CD4-positive, alpha-beta T cell treated with Interferon alpha-2 for 1 hour (primary cell): ENCODE measurements around the gene ANKRD22.

ENCODE experiments used
- DNase-seq, 2 donors: peaks; one replicate each; pipeline ENCODE4 v3.0.0-alpha.2; 2020 to 2022

The ANKRD22 gene

GRCh38 chr10:88851706-88852105 lies at the start of gene ANKRD22:
ANKRD22 (minus strand) TSS chr10:88851844; CDS start chr10:88851607, 237 bp downstream.
- peak in 1 of 2 donors; percentile 27 for DNase-seq

- no peak for DNase-seq
Measured at GRCh38 chr10:88899886-88900285, 48.2 kb upstream of the ANKRD22 start.

GRCh38 chr10:88898727-88899126 lies 47.1 kb upstream of the ANKRD22 start:
- DNase-seq, result no peak

DNA sequence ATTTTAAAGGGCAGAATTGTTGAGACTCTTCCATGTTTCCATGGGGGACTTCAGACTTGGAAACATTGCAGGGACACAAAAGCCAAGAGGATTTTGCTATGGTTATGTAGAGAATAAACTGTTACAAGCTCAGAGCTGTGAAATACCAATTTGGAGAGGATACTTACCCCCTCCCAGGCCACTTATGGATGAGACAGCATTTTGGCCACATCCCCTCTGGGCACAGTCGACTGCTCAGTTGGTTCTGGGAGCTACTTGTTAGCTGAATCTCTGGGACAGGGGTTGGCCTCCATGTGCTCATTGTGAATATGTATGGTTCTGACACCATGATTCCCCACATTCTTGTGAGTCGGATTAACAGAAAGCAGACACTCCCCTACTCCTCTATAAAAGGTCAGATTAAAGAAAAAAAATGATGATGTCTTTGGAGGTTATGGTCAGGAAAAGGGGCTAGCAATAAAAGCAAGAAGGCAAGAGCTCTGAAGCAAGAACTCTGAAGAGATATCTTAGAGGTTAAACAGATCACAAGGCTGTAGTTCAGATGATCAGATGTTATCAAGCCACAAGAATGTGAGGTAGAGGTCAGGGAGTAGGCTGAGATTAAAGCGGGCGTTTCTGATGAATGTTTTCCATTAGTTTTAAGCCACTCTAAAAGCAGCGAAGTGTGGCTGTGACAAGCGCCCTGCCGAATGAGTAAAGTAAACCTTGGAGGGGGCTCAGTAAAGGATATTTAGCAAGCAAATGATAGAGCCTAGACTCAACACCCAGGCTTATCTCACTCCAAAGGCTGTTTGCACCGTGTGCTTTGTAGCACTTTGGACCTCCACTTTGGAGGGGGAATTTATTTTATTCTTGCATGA lies 45.6 kb upstream of the ANKRD22 start:
- no peak for DNase-seq

DNA sequence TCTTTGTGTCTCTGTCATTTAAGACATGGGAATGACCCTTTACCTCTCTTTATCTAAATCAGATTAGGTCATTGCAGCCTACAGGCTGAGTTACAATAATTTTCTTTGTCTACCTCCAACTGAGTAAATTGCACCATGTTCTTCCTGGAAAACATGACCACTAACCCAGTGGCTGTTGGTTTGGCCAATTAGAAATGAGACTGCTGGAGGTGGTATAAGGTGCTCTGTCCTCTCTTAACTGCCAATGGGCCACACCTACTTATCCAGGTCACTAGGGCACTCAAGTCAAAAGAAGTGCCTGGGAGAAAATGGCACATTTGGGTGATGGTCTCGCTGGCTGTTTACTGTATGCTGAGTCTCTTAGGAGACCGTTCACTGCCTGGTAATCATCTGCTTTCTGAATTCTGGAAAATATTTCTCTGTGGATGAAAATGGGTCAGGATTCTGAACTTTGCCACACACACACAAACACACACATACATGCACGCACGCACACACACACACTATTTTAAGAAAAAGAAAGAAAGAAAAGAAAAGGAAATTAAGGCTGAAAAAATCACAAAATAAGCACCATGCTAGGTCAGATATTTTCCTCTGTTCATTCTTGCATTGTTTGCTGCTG lies 44.8 kb upstream of the ANKRD22 start:
- no peak for DNase-seq

- DNase-seq, result no peak
Measured at GRCh38 chr10:88895250-88895649, 43.6 kb upstream of the ANKRD22 start.

- no peak for DNase-seq
Measured at GRCh38 chr10:88893611-88894010, 42.0 kb upstream of the ANKRD22 start.

- no peak for DNase-seq
Measured at GRCh38 chr10:88892222-88892967, 40.8 kb upstream of the ANKRD22 start.

GRCh38 chr10:88890681-88891381 lies 39.2 kb upstream of the ANKRD22 start:
- DNase-seq, result no peak

- DNase-seq, result no peak
Measured at GRCh38 chr10:88889559-88890337, 38.1 kb upstream of the ANKRD22 start.

- DNase-seq, result no peak
Measured at GRCh38 chr10:88888810-88889445, 37.3 kb upstream of the ANKRD22 start.

- no peak for DNase-seq
Measured at GRCh38 chr10:88886557-88886956, 34.9 kb upstream of the ANKRD22 start.

DNA sequence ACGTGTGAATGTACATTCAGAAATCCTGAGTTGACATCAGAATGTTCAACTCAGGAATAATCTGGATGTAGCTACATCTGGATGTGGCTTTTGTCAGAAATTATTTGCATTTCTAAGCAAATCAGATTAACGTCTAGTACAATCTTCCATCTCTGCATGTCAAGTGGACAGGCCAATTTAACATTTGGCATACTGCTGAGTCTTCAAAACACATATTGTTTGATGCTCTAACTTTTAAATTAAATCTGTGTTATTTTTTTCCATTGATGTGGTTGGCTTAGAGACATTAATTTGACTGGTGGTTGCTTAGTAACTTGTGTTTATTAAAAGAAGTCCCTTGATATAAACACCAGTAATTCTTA lies 31.8 kb upstream of the ANKRD22 start:
- peak in 1 of 2 donors; percentile 45 for DNase-seq

GRCh38 chr10:88882646-88883447 lies 31.2 kb upstream of the ANKRD22 start:
- peak in 1 of 2 donors; percentile 11 for DNase-seq

DNA sequence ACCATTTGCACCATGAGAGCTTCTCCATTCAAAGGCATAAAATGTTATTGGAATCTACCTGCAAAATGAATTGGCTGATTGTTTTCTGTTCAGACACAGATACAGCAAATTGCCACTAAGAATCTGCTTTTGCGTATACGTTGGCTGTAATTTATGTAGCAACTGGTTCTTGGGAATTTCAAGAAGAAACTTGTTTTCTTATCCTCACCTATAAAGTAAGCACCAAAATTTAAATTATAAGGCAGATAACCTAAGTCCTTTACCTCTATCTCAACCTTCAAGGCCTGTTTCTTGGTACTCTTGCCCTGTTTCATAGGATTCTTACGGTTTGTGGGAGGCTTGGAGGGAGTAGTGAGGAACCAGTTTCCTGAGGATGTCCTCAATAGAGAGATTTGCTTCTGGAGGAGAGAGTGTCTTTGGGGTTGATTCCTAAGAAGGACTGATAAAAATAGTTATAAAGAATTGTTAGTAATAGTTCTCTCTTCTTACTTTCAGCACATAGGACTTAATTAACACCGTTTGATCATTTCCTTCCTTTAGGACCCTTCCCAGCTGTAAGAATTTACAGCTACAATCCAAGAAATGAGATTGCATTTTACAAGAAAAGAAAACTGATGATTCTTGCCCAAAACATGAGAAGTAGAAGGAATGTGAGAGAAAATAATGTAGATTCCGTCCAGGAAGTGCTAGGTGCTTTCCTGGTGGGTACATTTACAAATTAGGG lies 30.4 kb upstream of the ANKRD22 start:
- no peak for DNase-seq

GRCh38 chr10:88881320-88881719 lies 29.7 kb upstream of the ANKRD22 start:
- peak in 1 of 2 donors; percentile 55 for DNase-seq

DNA sequence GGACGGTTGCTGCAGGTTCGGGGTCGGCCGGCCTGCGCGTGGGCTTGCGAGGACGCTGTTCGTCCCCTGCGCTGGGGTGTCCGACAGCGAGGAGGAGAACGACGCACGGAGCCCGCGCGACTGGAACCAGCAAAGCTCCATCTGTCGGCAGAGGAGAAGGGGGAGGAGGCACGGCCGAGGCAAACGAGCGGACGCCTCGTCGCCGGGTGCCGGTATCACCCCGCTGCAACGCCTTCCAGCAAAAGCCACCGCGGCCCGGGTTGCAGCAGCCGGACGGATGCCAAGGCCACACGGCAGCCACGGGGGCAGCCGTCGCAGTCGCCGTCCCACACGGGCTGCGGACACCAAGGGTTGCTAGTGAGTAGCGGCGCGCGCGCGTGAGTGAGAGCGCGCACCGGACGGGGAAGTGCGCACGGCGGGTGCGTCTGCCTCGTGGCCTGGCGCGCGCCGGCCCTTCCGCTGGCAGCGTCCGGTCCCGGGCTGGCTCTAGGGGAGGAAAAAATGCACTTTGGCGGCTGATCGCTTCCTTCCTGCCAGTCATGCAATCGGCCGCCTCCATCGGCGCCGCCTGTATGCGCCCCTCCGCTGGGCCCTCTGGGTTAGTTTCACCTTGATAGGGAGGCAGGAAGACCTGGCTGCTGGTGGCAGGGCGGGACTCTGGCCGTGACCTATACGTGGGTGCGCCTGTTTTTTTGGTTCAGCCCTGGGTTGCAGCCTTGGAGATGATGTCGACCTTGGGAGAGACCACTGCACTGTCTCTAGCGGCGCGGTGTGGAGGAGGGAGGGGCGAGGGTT lies 28.8 kb upstream of the ANKRD22 start:
- DNase-seq, result peak; percentile 64 to 76

GRCh38 chr10:88879534-88880281 lies 28.1 kb upstream of the ANKRD22 start, which contains the start of gene STAMBPL1:
STAMBPL1 (plus strand) TSS chr10:88880245; CDS start chr10:88901709, 21,464 bp downstream.
- DNase-seq, result peak; percentile 60 to 79
